GM12801 (cell line): Measurements from ENCODE around the gene MYO1G.

ENCODE experiments used
- TF ChIP-seq, protein P1 (sequence below): IDR thresholded peaks from one replicate; pipeline ENCODE4 v1.5.1; 2011; ENCODE audit warnings: control low read depth; ENCODE audit not compliant: insufficient read length; ENCODE audit errors: extremely low read depth

MYO1G gene

DNA sequence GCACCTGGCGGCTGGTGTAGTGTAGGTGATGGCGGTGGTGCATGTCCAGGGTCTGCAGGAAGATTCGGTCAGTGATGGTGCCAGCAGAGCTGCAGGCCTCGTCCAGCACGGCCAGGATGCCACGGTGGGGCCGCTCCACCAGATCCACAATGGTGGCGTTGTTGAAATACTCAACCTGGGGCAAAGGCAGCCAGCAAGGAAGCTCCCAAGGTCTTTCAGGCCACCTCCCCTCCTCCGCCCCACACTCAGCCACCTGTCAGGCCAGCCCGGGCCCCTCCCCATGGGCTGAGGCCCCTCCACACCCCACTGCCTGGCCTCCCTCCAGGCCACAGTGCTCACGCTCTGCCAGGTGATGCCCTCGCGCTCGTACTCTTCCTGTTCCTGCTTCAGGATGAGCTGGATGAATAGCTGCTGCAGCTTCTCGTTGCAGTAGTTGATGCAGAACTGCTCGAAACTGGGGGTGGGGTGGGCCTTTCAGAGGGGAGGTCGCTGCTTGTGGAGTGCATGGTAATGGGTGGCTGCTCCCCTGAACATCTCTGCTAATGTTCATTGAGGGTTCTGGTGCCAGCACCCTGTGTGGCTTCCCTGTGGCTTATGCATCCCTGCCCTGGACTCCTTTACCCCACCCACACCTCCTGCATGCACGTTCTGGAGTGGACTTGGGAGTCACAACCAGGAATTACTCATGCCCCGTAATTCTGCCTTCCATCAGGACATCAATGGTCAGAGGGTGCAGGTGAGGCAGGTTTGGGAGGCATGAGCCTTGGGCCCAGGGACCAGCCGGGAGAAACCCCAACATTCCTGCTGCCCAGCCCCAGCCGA lies 8.9 kb downstream of the MYO1G start:
- TF ChIP-seq, protein P1, sequence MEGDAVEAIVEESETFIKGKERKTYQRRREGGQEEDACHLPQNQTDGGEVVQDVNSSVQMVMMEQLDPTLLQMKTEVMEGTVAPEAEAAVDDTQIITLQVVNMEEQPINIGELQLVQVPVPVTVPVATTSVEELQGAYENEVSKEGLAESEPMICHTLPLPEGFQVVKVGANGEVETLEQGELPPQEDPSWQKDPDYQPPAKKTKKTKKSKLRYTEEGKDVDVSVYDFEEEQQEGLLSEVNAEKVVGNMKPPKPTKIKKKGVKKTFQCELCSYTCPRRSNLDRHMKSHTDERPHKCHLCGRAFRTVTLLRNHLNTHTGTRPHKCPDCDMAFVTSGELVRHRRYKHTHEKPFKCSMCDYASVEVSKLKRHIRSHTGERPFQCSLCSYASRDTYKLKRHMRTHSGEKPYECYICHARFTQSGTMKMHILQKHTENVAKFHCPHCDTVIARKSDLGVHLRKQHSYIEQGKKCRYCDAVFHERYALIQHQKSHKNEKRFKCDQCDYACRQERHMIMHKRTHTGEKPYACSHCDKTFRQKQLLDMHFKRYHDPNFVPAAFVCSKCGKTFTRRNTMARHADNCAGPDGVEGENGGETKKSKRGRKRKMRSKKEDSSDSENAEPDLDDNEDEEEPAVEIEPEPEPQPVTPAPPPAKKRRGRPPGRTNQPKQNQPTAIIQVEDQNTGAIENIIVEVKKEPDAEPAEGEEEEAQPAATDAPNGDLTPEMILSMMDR, result no peak

DNA sequence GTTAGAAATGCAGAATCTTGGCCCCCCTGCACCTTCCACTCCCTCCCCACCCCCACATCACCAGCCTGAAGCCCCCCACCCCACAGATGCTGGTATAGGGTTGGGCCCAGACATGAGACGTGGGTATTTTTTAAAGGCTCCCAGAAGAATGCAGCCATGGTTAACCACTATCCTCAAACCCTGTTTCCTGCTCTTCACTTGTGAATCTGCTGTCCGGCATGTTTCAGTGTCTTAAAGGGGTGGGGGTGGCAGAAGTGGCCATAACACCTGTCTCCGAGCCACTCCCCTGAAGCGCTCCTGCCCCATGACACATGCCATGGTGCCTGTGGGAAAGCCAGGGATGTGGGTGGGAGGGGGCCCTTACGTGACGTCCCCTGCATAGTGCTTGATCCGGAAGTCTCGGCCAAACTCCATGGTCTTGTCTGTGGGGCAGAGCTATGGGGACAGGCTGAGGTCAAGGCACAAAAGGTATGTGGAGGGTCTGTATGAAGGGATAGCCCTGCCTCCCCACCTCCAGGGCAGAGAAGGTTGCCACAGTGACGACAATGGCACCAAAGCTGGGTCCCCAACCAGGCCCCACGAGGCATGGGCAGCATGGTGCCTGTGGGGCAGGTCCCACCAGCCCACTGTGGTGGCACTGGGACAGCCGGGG lies 9.6 kb downstream of the MYO1G start:
- TF ChIP-seq, protein P1, result no peak

GRCh38 chr7:44967571-44968446 lies 11.0 kb downstream of the MYO1G start:
- TF ChIP-seq, protein P1, result no peak

GRCh38 chr7:44966731-44967538 lies 11.9 kb downstream of the MYO1G start:
- TF ChIP-seq, protein P1, result no peak

DNA sequence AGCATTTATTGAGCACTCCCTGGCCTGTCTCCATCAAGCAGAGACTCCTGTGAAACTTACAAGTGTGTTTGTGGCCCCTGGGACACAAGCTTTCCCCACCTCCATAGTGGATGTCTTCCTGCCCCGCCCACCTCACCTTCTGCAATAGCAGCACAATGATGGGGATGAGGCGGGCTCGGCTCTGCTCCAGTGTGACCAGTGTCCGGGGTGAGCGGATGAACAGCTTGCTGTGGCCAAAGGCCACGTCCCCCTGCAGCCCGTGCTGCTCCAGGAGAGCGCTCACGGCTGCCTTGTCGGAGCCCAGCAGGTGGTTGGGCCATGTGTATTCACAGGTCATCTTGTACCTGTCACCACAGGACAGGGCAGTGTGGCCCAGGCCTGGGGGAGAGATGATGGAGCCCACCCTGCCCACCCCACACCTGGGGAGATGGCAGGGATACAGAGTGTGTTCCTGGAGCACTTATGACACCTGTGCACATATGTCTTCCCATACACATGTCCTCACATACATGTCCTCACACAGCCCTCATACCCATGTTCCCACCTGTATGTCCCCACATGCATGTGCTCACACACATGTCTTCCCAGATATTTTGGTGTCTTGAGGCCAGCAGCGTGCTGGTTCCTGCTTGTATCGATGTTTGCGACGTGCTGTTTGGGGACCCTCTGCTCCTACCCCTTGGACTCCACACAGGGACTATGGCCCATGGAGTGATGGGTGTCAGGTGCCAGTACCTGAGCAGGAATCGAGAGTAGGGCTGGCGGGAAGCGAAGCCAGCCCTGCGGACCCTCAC lies 12.7 kb downstream of the MYO1G start:
- TF ChIP-seq, protein P1, result no peak

GRCh38 chr7:44965441-44965903 lies 13.3 kb downstream of the MYO1G start:
- TF ChIP-seq, protein P1, result no peak
